HG02798 (cell line): ENCODE data around the gene FGF12.
"Not testable (repeated sequence)": the region's sequence is repeated elsewhere in the genome, so short reads cannot be mapped to it uniquely, and the experiment has no call there.

Experiments
- ATAC-seq: cut with Tn5 transposase; IDR thresholded peaks from one replicate; pipeline ENCODE4 v1.9.1; 2021; ENCODE audit warnings: mild to moderate bottlenecking; ENCODE audit not compliant: unreplicated experiment, poor library complexity

FGF12 gene

GRCh38 chr3:192607798-192608197 lies 119.5 kb downstream of the FGF12 start:
- no peak for ATAC-seq

- no peak for ATAC-seq
Measured at GRCh38 chr3:192597913-192598312, 129.4 kb downstream of the FGF12 start.

GRCh38 chr3:192597506-192597905 lies 129.8 kb downstream of the FGF12 start:
- ATAC-seq, result no peak

GRCh38 chr3:192578729-192579128 lies 148.6 kb downstream of the FGF12 start:
- ATAC-seq, result no peak

- no peak for ATAC-seq
Measured at GRCh38 chr3:192577811-192578210, 149.5 kb downstream of the FGF12 start.

GRCh38 chr3:192577271-192577670 lies 150.1 kb downstream of the FGF12 start:
- ATAC-seq, result no peak

GRCh38 chr3:192576704-192577103 lies 150.6 kb downstream of the FGF12 start:
- ATAC-seq, result not testable (repeated sequence)

- no peak for ATAC-seq
Measured at GRCh38 chr3:192575879-192576506, 151.3 kb downstream of the FGF12 start.

- no peak for ATAC-seq
Measured at GRCh38 chr3:192573240-192573639, 154.1 kb downstream of the FGF12 start.

GRCh38 chr3:192570821-192571791 lies 156.2 kb downstream of the FGF12 start:
- no peak for ATAC-seq

GRCh38 chr3:192570315-192570714 lies 157.0 kb downstream of the FGF12 start:
- ATAC-seq, result no peak

- ATAC-seq, result peak; percentile 91
Measured at GRCh38 chr3:192566706-192567290, 160.5 kb downstream of the FGF12 start.

GRCh38 chr3:192564611-192565010 lies 162.7 kb downstream of the FGF12 start:
- no peak for ATAC-seq

GRCh38 chr3:192563417-192563816 lies 163.9 kb downstream of the FGF12 start:
- ATAC-seq, result no peak

GRCh38 chr3:192553707-192554106 lies 173.6 kb downstream of the FGF12 start:
- no peak for ATAC-seq

- ATAC-seq, result no peak
Measured at GRCh38 chr3:192550356-192550755, 177.0 kb downstream of the FGF12 start.

- ATAC-seq, result no peak
Measured at GRCh38 chr3:192545333-192545732, 182.0 kb downstream of the FGF12 start.

- ATAC-seq, result no peak
Measured at GRCh38 chr3:192543163-192543562, 184.2 kb downstream of the FGF12 start.

- ATAC-seq, result no peak
Measured at GRCh38 chr3:192516820-192517219, 210.5 kb downstream of the FGF12 start.

- ATAC-seq, result no peak
Measured at GRCh38 chr3:192515664-192516045, 211.7 kb downstream of the FGF12 start.
